ENCODE results near the gene LARGE1. TPM values are rescaled to one million over a fixed set of nuclear protein-coding genes. Genes with fewer than 3 reads are reported as not detected.
A peak's percentile ranks its signal among the peaks of the same experiment; 100 is the strongest.

The LARGE1 gene
- total and polyA plus RNA-seq, 7 donors = 14.9 to 91.6 (median 46.1) TPM

DNA sequence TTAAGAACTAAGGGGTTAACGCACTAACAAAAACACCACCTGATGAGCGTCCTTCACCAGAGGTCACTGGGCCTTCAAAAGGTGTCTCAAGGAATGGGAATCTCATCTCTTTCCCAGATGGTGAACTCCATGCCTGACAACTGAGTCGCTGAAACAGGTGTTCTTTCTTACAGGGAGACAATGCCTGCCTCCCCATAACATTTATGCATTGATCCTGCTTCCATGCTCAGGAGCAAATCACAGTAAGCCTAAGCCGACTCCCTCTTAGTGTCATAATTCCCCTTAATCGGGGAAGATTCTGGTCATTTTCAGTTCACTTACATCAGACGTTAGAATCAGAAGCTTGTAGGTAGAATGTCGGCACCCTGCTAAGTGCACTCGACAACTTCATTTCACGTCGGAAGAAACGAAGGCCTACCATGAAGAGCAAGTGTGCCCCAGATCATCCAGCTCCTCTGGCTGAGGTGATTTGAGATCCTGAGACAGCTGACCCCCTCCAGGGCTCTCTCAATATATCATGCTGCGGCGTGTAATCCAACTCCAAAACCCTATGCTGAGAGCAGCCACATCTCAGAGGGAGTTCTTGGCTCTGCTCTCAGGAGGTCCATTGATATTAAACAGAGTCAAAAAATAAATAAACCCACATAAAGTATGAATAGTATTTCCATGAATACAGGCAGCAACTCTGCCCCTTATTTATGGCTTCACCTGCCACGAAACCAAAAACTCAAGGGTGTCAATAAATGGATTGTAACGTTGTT, 163.1 kb downstream of the LARGE1 start:
- DNase-seq (no peak), ATAC-seq (peak; percentile 45 to 68 (median 61))
- Histone ChIP-seq H3K9me3 (no peaks in the 10 kb centered on the region), H3K27ac (peak overlapping the region; percentile 15), H3K4me3 (no peak overlapping the region), H3K27me3 (ENCODE audit: insufficient read depth in 3 of 3, low read length in 2 of 3) (no peaks in the 10 kb centered on the region), H3K36me3 (ENCODE audit: insufficient read depth in 1 of 2, low read depth in 1 of 2) (peaks cover 0 to 8% of the 10 kb centered on the region in 2 donors), H3K4me1 (peaks cover 17% of the 10 kb centered on the region)
- intact Hi-C loops (cut with DNase I) = loop anchor here in 1 of 2 donors (5.0 kb wide), 1 partner anchor 165 kb away; the partner anchor contains the start of gene LARGE1
- TF ChIP-seq, protein P1, sequence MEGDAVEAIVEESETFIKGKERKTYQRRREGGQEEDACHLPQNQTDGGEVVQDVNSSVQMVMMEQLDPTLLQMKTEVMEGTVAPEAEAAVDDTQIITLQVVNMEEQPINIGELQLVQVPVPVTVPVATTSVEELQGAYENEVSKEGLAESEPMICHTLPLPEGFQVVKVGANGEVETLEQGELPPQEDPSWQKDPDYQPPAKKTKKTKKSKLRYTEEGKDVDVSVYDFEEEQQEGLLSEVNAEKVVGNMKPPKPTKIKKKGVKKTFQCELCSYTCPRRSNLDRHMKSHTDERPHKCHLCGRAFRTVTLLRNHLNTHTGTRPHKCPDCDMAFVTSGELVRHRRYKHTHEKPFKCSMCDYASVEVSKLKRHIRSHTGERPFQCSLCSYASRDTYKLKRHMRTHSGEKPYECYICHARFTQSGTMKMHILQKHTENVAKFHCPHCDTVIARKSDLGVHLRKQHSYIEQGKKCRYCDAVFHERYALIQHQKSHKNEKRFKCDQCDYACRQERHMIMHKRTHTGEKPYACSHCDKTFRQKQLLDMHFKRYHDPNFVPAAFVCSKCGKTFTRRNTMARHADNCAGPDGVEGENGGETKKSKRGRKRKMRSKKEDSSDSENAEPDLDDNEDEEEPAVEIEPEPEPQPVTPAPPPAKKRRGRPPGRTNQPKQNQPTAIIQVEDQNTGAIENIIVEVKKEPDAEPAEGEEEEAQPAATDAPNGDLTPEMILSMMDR (IDR thresholded peaks at IDR 0.05) = no peak
- WGBS, 3 donors = 38 to 57% (median 38%) methylated on average over 15 of the region's 15 CpGs

DNA sequence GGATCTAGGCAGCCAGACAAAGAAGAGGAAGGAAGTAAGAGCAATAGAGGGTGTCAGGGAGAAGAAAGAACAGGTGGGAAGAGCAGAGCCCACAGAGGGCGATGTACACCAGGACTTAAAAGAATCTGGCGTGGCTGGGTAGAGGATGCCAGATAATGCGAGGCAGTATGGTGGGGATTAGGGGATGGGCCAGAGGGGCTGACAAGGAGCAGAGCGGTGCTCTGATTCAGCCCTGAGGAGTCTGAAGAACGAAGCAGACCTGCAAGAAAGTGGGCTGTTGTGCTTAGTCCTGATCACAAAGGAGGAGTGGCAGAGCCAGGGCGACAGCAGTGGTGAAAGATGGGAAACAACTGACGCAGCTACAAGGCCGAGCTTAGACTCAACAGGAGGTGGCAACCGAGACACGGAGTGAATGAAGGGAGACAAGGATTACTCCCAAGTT, 163.7 kb downstream of the LARGE1 start:
- Histone ChIP-seq H3K36me3 (ENCODE audit: insufficient read depth in 1 of 2, low read depth in 1 of 2) (peaks cover 0 to 8% of the 10 kb centered on the region in 2 donors), H3K4me1 (peaks cover 17% of the 10 kb centered on the region), H3K27ac (no peak overlapping the region), H3K9me3 (no peaks in the 10 kb centered on the region), H3K27me3 (ENCODE audit: insufficient read depth in 3 of 3, low read length in 2 of 3) (no peaks in the 10 kb centered on the region), H3K4me3 (no peak overlapping the region)
- intact Hi-C loops (cut with DNase I) = loop anchor here in 1 of 2 donors (5.0 kb wide), 1 partner anchor 166 kb away; the partner anchor contains the start of gene LARGE1
- peak; percentile 37 to 84 (median 52) for ATAC-seq
- DNase-seq = no peak
- TF ChIP-seq, protein P1 (IDR thresholded peaks at IDR 0.05) = no peak
- WGBS, 3 donors = 67 to 80% (median 71%) methylated on average over 10 of the region's 10 CpGs

DNA sequence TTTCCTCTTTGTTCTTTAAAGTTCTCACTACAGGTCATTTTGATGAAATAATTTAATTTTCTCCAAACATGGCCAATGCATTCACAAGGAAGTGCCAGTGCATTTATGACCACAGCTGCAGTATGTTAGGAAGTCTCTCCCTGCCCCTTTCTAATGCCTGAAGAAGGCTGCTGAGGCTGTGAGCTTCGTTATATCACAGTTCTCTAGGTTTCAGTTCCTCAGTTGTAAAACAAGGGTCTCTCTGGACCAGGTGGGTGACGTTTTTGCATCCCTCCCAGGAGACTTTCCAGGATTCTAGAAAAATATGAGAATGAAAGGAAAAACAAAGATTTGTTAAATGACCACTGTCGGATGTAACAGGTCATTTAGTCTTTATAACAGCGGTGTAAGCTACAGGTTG, 171.6 kb downstream of the LARGE1 start:
- DNase-seq = no peak
- H3K27ac ChIP-seq = no peak overlapping the region
- no peak overlapping the region for H3K4me3 ChIP-seq
- no peaks in the 10 kb centered on the region for H3K9me3 ChIP-seq
- ATAC-seq = no peak
- WGBS, 3 donors = 91 to 95% (median 94%) methylated on average over 4 of the region's 4 CpGs
- H3K27me3 ChIP-seq (ENCODE audit: insufficient read depth in 3 of 3, low read length in 2 of 3) = no peaks in the 10 kb centered on the region
- H3K36me3 ChIP-seq (ENCODE audit: insufficient read depth in 1 of 2, low read depth in 1 of 2) = no peaks in the 10 kb centered on the region
- no peaks in the 10 kb centered on the region for H3K4me1 ChIP-seq
- TF ChIP-seq, protein P1 (IDR thresholded peaks at IDR 0.05) = no peak
- intact Hi-C loops (cut with DNase I) = no loop called here

DNA sequence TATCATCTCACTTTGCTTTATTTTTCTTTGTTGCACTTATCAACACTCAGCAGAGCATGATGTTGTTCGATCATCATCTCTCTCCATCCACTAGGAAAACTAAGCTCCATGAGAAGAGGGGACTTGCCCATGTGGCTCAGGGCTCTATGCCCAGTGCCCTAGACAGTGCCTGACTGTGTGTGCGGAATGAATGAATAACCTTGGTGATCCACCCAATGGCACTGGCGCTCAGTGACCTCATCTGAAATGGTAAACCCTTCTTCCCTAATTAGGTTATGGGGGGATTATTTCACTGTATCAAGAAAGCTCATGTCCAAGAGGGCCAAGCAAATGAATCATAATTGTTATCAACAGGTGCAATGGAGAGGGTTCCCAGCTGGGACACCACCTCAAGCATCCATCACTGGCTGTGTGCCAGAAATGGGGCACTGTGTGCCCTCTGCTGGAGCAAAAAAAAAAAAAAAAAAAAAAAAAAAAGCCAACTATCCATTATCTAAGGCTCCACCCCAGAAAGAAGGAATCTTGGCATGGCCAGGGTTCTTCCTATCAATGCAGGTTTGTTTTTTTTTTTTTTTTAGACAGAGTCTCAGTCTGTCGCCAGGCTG, 172.6 kb downstream of the LARGE1 start:
- H3K27me3 ChIP-seq (ENCODE audit: insufficient read depth in 3 of 3, low read length in 2 of 3) = no peaks in the 10 kb centered on the region
- H3K36me3 ChIP-seq (ENCODE audit: insufficient read depth in 1 of 2, low read depth in 1 of 2) = no peaks in the 10 kb centered on the region
- H3K4me1 ChIP-seq = no peaks in the 10 kb centered on the region
- no peak overlapping the region for H3K4me3 ChIP-seq
- H3K9me3 ChIP-seq = no peaks in the 10 kb centered on the region
- TF ChIP-seq, protein P1 (IDR thresholded peaks at IDR 0.05) = no peak
- DNase-seq (no peak), ATAC-seq (peak; percentile 53 to 75 (median 68))
- intact Hi-C loops (cut with DNase I) = no loop called here
- H3K27ac ChIP-seq = no peak overlapping the region
- WGBS, 3 donors = 65 to 83% (median 78%) methylated on average over 4 of the region's 4 CpGs
